GM10266 (cell line): ENCODE data around the gene SERINC5.

ENCODE experiments used
- DNase-seq: peaks from one replicate; pipeline ENCODE4 v3.0.0; 2012; ENCODE audit errors: extremely low spot score
- TF ChIP-seq, protein P1 (sequence below): IDR thresholded peaks from 2 replicates; pipeline ENCODE4 v1.5.1; 2012; ENCODE audit warnings: mild to moderate bottlenecking, low read depth; ENCODE audit not compliant: control insufficient read depth, insufficient read depth; ENCODE audit errors: missing control alignments

Gene SERINC5

DNA sequence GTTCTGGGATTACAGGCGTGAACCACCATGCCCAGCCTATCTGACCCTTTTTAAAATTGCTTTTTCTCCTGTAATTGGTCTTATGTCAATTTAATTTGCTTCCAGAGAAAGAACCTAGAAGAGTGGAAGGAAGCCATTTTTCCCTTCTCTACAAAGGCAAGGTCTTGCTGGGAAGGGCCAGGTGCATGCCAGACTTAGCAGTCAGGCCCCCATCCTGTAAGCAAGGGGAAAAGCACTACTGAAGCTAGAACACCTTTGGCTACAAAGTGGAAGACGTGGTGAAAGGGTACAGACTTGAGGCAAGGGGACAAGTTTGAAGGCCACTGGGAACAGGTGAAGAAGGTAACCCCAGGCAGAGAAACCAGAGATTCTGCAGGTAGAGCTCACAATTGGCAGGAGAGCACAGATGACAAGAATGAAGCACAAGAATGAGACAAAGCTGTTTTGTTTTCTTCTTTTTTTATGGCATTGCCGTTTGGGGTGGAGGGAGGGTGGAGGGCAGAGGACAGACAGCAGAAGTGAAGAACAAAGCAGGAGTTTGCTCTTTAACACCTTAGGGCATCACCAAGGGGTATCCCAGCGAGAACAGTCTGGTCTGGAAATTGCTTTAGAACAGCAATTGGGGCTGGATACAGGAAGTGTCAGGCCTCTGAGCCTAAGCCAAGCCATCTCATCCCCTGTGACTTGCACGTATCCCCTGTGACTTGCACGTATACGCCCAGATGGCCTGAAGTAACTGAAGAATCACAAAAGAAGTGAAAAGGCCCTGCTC is 72.9 kb downstream of the SERINC5 start:
- no peak for DNase-seq
- TF ChIP-seq, protein P1, sequence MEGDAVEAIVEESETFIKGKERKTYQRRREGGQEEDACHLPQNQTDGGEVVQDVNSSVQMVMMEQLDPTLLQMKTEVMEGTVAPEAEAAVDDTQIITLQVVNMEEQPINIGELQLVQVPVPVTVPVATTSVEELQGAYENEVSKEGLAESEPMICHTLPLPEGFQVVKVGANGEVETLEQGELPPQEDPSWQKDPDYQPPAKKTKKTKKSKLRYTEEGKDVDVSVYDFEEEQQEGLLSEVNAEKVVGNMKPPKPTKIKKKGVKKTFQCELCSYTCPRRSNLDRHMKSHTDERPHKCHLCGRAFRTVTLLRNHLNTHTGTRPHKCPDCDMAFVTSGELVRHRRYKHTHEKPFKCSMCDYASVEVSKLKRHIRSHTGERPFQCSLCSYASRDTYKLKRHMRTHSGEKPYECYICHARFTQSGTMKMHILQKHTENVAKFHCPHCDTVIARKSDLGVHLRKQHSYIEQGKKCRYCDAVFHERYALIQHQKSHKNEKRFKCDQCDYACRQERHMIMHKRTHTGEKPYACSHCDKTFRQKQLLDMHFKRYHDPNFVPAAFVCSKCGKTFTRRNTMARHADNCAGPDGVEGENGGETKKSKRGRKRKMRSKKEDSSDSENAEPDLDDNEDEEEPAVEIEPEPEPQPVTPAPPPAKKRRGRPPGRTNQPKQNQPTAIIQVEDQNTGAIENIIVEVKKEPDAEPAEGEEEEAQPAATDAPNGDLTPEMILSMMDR: no peak

DNA sequence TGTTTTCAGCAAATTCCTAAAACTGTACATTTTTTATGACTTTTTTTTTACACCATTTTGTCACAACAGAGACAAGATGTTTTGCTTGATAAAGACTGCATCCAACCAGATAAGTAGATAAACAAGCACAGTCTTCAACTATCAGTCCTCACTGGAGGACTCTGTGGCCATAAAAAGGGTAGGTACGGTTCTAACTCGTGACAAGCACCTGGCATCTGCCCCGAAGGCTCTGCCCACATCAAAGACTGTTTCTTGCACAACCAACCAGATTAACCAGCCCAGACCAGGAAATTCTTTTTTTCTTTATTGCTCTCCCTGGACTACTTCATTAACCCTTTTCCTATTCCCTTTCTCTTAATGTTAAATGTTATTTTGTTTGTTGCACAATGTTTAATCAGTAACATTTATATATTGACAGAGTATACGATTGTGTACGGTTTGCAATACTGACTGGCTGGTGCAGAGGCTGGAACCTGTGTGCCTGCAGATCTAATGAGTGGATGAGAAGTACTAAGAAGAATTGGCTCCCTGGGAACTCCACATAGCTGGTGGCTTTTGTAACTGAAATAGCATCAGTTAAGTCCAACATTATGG is 74.1 kb downstream of the SERINC5 start:
- DNase-seq: no peak
- TF ChIP-seq, protein P1: no peak

DNA sequence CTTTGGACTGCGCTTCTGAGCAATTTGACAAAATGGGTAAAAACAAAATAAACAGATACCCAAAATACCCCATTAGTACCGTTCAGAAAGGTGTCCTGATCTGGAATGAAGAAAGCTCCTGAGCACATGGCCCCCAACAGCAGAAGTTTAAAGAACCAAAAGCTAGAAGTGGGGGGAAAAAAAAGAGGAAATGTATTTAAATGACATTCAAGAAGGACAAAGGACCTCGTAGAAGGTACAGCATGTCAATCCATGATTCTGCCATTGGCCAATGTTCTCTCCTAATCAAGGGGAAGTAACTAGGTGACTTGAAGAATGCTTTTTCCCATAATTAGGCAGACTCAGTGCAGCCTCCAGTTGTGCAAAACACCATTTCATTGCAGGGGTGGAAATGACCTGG is 78.6 kb downstream of the SERINC5 start:
- TF ChIP-seq, protein P1: no peak

DNA sequence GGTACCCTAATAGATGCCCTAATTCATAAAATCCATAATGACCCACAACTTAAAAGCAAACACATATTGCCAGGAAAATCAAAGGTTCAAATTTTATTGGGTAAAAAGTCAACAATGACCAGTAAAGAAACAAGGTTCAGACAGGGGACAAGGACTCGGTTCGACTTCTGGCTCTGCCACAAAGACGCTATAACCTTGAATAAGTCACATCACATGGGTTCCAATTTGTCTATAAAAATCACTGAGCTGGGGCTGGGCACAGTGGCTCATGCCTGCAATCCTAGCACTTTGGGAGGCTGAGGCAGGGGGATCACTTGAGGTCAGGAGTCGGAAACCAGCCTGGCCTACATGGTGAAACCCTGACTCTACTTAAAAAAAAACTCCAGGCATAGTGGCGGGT is 80.5 kb downstream of the SERINC5 start:
- no peak for DNase-seq

More for the DNA sequence above, 78.6 kb downstream of the SERINC5 start:
- no peak for DNase-seq

DNA sequence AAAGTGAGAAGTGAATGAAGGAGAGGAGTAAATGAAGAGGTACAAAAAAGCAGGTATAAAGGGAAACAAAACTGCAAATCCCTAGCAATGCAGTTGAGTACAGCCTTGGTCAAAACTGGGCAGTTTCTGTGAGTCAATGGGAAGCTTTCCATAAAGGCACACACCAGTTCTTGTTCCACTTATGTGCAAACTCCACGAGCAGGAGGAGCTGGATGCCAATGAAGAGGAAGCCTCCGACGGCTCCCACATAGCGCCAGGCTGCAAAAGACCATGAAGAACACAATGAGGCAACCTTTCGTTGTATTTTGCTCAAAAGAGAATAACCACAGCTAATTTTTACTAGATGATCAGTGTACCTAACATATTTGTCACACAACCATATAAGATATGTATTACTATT is 81.1 kb downstream of the SERINC5 start:
- TF ChIP-seq, protein P1: no peak
- no peak for DNase-seq

More for the DNA sequence above, 80.5 kb downstream of the SERINC5 start:
- TF ChIP-seq, protein P1: no peak

DNA sequence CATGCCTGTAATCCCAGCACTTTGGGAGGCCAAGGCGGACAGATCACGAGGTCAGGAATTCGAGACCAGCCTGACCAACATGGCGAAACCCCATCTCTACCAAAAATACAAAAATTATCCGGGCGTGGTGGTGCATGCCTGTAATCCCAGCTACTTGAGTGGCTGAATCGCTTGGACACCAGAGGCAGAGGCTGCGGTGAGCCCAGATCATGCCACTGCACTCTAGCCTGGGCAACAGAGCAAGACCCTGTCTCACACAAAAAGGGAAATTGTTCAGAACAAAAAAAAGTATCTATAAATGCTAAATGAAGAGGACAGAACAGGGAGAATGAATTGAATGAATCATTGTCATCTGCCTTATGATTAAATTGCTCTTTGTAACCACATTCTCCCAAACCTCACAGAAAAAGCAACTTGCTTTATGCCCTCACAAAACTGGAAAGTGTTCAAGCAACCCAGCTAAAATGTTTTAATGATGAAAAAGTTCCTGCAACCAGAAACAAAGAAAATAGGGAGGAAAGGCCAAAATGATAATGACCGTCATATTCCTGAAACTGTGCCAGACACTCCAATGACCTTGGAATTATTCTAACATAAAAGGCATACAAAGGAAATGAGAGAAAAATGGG is 83.7 kb downstream of the SERINC5 start:
- no peak for DNase-seq
- TF ChIP-seq, protein P1: no peak

DNA sequence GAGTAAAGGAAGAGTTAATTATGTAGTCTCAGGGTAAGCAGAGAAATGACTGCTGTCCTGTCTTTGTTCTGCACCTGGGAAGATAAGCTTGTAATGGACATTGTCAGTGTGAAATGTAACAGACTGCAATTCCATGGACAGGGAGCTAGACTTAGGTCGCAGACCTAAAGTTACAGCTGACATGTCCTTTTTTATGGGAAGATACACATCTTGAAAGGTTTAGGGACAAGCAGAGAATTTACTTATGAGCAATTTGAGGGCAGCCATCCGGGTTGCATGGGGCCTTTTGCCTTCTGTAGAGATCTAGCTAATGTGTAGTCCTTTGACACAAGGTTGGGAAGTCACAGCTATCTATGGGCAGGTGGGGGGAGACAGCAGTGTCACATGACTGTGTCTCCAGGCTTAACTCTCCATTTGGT is 85.7 kb downstream of the SERINC5 start:
- TF ChIP-seq, protein P1: no peak
- DNase-seq: no peak
